NB4 (cell line): ENCODE data around the gene BRSK2.

Experiments
- CTCF ChIP-seq: IDR thresholded peaks from one replicate; pipeline ENCODE4 v1.5.1; 2012; ENCODE audit warnings: low read depth, low read length
- MYC ChIP-seq: IDR thresholded peaks from 2 replicates; pipeline ENCODE4 v1.6.1; 2011; ENCODE audit warnings: low read depth, low read length
- POLR2A ChIP-seq: IDR thresholded peaks from 2 replicates; pipeline ENCODE4 v1.6.1; 2011; ENCODE audit warnings: mild to moderate bottlenecking; ENCODE audit not compliant: insufficient read length; ENCODE audit errors: extremely low read depth

GRCh38 chr11:1381793-1382425, 7.8 kb upstream of the BRSK2 start:
- no peak for TF ChIP-seq CTCF
- no peak for TF ChIP-seq POLR2A
- no peak for TF ChIP-seq MYC
